ENCODE measurements around the gene RHOF.

DNA sequence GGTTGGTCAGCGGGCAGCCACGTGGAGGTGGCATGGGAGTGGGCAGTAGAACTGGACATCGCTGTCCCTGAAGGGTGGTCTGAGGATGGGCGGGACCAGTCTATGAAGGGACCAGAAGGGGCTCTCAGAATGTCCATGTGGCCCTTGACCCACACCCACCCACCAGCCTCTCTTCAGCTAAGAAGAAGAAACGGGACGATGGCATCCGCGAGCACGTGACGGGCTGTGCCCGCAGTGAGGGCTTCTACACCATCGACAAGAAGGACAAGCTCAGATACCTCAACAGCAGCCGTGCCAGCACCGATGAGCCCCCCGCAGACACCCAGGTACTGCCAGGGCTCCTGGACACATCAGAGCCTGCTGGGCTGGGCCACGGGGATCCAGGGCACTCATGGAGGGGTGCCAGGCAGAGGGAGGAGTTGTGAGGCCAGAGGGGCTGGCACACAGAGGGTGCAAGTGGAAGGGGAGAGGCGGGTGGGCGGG is 31.6 kb upstream of the RHOF start:
- TF ChIP-seq, protein P1, sequence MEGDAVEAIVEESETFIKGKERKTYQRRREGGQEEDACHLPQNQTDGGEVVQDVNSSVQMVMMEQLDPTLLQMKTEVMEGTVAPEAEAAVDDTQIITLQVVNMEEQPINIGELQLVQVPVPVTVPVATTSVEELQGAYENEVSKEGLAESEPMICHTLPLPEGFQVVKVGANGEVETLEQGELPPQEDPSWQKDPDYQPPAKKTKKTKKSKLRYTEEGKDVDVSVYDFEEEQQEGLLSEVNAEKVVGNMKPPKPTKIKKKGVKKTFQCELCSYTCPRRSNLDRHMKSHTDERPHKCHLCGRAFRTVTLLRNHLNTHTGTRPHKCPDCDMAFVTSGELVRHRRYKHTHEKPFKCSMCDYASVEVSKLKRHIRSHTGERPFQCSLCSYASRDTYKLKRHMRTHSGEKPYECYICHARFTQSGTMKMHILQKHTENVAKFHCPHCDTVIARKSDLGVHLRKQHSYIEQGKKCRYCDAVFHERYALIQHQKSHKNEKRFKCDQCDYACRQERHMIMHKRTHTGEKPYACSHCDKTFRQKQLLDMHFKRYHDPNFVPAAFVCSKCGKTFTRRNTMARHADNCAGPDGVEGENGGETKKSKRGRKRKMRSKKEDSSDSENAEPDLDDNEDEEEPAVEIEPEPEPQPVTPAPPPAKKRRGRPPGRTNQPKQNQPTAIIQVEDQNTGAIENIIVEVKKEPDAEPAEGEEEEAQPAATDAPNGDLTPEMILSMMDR (IDR thresholded peaks at IDR 0.05): no peak
- no peak for TF ChIP-seq POLR2A (IDR thresholded peaks at IDR 0.05)

Measured in body of pancreas (tissue), 4 donors.